GM18870 (cell line): Measurements from ENCODE around the gene GRPEL1.

Experiments used
- ATAC-seq: cut with Tn5 transposase; IDR thresholded peaks from one replicate; pipeline ENCODE4 v1.9.1; 2021; ENCODE audit warnings: moderate library complexity; ENCODE audit not compliant: unreplicated experiment

GRPEL1 gene

GRCh38 chr4:7067126-7067451 is 775 bp downstream of the GRPEL1 start:
- no peak for ATAC-seq

DNA sequence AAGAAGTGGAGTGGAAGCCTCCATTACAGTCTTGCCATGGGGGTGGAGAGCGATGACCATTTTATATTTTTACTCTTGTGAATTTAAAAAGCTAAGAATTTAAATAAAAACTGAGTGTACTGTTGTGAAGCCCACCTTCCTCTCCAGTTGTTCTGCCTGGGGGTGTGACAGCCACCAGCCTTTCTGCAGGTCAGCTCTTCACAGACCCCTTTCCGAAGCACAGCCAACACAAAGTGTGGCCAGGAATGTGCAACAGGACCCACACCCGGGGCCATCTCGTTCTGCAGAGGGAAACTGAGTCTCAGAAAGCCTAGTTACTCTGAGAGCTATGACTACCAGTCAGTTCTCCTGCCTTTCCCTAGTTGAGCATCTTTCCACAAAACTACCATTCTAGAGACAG is 1.4 kb downstream of the GRPEL1 start:
- no peak for ATAC-seq

- ATAC-seq, result no peak
These were observed 1.9 kb downstream of the GRPEL1 start for GRCh38 chr4:7066006-7066405.

DNA sequence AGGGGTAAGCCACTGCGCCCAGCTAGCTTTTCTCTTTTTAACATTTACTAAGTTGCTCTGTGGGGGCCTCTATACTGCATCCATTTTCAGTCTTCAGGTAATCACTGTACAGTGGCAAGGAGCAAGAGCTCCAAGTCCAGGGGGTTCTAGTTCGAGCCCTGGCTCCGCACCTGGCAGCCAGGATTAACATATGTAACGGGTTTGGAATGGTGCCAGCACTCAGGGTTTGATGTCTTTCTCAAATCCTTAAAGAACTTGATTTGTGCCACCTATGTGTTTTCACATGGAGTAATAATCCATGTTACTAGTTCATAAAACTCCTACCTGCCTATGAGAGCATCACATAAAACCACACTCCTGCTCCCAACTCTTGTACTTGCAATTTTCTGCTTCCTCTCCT is 4.5 kb downstream of the GRPEL1 start:
- no peak for ATAC-seq

GRCh38 chr4:7062816-7063215 is 5.0 kb downstream of the GRPEL1 start:
- ATAC-seq, result no peak

- no peak for ATAC-seq
These were observed 6.0 kb downstream of the GRPEL1 start for GRCh38 chr4:7061815-7062214.

- no peak for ATAC-seq
These were observed 7.3 kb downstream of the GRPEL1 start for GRCh38 chr4:7060346-7061150.

DNA sequence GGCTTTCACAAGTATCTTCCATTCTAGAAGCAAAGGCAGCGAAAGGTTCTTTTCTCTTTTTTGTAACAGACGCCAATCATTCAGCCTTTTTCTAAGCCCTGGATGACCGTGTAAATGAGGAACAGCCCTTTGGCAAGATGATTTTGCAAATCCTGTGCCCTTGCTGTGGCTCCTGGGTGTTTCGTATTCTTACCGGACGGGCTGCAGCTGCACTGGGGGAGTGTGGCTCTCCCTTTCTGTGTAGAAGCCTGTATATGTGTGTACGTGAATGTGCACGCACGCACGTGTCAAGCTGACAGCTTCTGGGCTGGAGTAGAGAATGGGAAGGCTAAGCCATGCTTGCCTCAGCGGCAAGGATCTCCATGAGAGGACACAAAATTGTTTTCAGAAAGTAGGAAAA is 8.2 kb downstream of the GRPEL1 start:
- no peak for ATAC-seq

GRCh38 chr4:7058792-7059191 is 9.1 kb downstream of the GRPEL1 start:
- ATAC-seq, result peak; percentile 10

- no peak for ATAC-seq
These were observed 11.9 kb downstream of the GRPEL1 start for GRCh38 chr4:7055990-7056325.

DNA sequence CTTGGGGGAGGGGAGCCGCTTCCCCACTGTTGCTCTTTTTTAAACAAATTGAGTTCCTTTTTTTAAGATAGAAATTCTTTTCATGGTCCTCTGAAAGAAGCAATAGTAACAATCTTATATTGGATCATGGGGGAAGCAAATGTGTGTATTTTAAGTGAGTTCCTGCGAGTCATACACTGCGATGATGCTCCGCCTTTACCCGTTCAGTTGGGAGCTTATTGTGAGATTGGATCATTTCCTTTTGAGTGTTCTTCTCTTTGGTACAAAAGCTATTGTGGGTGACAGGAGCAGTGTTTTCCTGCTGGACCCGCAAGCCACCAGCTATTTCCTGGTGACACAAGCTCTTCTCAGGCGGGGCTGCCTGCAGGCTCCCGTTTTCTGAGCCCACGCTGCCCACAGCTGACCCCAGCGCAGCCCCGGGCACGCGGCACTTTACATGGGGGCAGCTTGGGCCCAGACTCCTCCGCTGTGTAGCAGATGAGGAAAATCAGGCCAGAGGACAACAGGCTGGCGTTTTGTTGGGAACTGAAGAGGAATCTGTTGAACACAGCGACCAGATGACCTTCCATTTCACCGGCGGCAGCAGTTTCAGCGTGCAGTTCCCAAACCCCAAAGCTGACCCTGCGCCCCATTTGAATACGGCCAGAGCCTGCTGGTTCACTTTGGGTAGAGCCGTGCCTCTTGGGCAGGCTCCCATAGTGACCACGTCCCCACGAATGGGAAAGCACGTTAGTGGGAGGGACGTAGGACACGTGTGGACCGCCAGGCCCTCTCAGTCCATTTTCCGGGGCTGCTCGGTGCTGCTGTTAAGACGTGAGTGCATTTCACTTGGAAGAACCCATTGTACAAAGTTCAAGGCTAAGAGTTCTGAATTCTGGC is 12.5 kb downstream of the GRPEL1 start:
- no peak for ATAC-seq

DNA sequence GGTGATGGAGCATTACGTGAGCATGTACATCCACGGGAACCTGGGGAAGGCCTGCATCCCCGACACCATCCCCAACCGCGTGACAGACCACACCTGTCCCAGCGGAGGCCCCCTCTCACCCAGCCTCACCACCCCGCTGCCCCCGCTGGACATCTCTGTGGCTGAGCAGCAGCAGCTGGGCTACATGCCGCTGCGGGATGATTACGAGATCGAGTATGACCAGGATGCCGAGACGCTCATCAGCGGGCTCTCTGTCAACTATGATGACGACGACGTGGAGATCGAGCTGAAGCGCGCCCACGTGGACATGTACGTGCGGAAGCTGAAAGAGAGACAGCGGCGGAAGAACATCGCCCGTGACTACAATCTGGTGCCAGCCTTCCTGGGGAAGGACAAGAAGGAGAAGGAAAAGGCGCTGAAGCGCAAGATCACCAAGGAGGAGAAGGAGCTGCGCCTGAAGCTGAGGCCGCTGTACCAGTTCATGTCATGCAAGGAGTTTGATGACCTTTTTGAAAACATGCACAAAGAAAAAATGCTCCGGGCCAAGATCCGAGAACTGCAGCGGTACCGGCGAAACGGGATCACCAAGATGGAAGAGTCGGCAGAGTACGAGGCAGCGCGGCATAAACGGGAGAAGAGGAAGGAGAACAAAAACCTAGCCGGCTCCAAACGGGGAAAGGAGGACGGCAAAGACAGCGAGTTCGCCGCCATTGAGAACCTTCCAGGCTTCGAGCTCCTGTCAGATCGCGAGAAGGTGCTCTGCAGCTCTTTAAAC is 13.6 kb downstream of the GRPEL1 start:
- no peak for ATAC-seq

- ATAC-seq, result no peak
These were observed 14.7 kb downstream of the GRPEL1 start for GRCh38 chr4:7052923-7053715.

DNA sequence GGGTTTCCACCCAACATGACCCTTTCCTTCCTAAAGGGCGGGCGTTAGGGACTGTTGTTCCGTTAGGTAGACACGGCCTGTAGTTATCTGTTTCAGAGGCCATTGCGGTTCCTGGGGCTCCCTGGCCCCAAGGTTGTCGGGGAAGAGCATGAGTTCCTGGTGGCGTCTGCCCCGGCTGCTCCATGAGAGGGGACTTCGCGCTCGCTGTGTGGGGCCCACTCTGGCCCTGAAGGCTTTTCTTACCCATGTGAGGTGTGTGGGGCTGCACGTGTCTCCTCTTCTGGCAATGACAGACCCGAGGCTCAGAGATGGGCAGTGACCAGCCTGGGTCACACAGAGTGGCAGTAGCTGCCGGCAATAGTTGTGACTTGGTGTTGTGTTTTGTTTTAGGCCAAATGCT is 15.6 kb downstream of the GRPEL1 start:
- ATAC-seq, result no peak

- no peak for ATAC-seq
These were observed 16.0 kb downstream of the GRPEL1 start for GRCh38 chr4:7051905-7052304.

DNA sequence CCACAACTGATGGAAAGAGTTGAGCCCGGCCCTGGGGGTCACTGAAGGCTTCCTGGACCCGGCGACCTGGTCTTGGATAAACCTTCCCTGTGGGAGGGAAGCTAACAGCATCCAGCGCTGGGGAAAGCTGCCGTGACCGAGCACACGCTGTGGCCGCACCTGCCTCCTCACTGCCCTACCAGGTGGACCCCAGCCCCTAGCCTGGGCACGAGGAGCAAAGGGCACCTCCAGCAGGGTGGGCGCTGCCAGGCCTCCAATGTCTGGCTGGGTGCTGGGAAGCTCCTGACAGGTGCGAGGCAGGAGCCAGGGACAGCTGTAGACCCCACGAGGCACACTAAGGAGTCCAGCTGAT is 16.7 kb downstream of the GRPEL1 start:
- no peak for ATAC-seq

DNA sequence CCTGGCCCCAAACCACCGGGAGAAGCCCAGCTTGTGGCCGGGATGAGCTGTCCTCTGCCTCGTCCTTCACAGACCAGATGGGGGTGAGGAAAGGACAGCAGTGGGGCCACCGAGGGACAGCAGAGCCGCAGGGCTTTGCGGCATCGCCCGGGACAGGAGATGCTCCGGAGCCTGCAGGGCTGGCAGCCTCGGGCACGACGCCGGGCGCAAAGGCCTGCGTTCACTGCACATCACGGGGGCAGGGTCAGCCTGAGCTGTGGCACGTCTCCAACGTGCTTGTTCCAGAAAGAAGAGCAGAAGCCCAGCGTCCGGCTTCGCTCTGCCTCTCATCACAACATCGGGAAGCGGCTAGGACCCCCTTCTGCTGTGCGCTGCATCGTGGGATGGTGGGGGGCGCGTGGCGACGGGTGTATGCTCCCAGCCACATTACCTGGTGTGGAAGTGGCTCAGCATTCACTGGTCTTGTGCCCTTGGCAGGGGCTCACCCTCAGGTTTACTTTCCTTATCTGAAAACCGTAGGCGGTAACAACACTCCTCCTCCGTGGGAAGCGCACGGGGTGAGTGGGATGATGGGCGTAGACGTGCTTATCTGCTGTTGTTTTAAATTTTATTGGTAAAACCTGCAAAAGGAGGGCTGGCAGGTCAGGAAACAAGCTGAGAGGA is 17.3 kb downstream of the GRPEL1 start:
- ATAC-seq, result no peak

DNA sequence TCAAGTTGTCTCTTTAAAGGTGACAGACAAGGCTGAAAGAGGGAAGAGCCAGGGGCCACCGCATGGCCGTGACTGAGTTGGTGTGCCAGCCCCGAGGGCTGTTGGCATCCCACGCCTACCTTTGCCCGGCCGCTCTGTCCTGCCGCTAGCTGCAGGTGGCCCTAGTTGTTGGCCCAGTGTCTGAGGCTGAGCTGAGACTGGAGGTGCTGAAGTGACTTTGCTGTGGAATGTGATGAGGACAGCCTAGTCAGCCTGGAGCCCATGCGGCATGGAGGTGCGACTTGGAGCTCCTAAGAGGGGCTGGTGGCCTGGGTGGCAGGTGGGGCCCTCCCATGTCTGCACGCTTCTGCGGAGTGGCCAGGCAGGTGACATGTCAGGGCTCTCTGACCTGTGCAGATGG is 18.1 kb downstream of the GRPEL1 start:
- no peak for ATAC-seq

DNA sequence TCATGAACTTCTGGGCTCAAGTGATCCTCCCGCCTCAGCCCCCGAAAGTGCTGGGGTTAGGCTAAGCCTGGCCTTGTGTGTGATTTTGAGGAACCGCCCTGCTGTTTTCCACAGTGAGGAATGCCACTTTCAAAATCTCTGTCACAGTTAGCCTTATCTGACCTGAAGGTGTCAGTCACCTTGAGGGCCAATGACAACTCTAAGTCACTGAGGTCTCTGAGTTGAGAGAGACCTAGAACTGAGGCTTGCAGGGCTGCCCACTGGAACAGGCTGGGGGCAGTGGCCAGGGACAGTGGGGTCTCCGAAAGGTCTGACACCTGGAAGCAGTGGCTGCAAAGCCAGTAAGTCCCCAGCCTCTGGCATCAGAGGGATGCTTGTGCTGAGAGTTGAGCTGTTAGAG is 18.6 kb downstream of the GRPEL1 start:
- no peak for ATAC-seq

DNA sequence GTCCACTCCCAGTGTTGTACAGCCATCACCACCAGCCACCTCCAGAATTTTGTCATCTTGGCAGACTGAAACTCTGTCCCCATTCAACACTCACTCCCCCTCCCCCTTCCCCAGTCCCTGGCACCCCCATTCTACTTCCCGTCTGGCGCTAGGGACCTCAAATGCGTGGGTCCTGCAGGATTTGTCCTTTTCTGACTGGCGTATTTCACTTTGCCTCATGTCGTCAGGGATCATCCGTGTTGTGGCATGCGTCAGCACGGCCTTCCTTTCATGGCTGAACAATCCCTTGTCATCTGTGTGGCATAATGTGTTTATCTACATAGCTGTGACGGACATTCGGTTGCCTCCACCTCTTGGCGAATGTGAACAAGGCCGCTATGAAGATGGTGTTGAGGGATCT is 19.2 kb downstream of the GRPEL1 start:
- no peak for ATAC-seq

GRCh38 chr4:7046971-7047370 is 20.9 kb downstream of the GRPEL1 start:
- no peak for ATAC-seq
